Mesendoderm (in vitro differentiated cells): ENCODE measurements around the gene HSPB2. TPM values are rescaled to one million over a fixed set of nuclear protein-coding genes. Genes with fewer than 3 reads are reported as not detected.

Source experiments
- DNase-seq: peaks from one replicate; pipeline ENCODE4 v3.0.0; 2013
- H2AK5ac ChIP-seq: 2 replicates; pipeline ENCODE4 v1.6.1; 2013; ENCODE audit warnings: low read length, inconsistent platforms
- H2BK120ac ChIP-seq: 2 replicates; pipeline ENCODE4 v1.6.1; 2013; ENCODE audit warnings: low read depth, mild to moderate bottlenecking, low read length, moderate library complexity, mixed read lengths
- H2BK15ac ChIP-seq: replicated peaks from 2 replicates; pipeline ENCODE4 v1.6.1; 2013; ENCODE audit warnings: low read depth, mild to moderate bottlenecking, moderate library complexity
- H2BK5ac ChIP-seq: 2 replicates; pipeline ENCODE4 v1.6.1; 2013; ENCODE audit warnings: low read length, inconsistent platforms
- H3K18ac ChIP-seq: 2 replicates; pipeline ENCODE4 v1.6.1; 2013; ENCODE audit warnings: mild to moderate bottlenecking, low read length, mixed read lengths
- H3K23ac ChIP-seq: one replicate; pipeline ENCODE4 v1.6.1; 2013; ENCODE audit warnings: low read length
- H3K27ac ChIP-seq: 2 replicates; pipeline ENCODE4 v1.5.1; 2013; ENCODE audit warnings: low read depth, mild to moderate bottlenecking, inconsistent platforms, low read length, moderate library complexity
- H3K27me3 ChIP-seq: 2 replicates; pipeline ENCODE4 v1.6.1; 2013; ENCODE audit warnings: low read length, control low read depth, mild to moderate bottlenecking, inconsistent platforms; ENCODE audit not compliant: insufficient read depth, poor library complexity
- H3K36me3 ChIP-seq: 2 replicates; pipeline ENCODE4 v1.6.1; 2013; ENCODE audit warnings: low read length, inconsistent platforms; ENCODE audit not compliant: control insufficient read depth, insufficient read depth
- H3K4ac ChIP-seq: one replicate; pipeline ENCODE4 v1.6.1; 2013; ENCODE audit warnings: low read depth, mild to moderate bottlenecking, low read length, moderate library complexity
- H3K4me1 ChIP-seq: 2 replicates; pipeline ENCODE4 v1.6.1; 2013; ENCODE audit warnings: low read depth, low read length, inconsistent platforms; ENCODE audit not compliant: control insufficient read depth
- H3K4me2 ChIP-seq: 2 replicates; pipeline ENCODE4 v1.6.1; 2013; ENCODE audit warnings: low read length
- H3K4me3 ChIP-seq: 2 replicates; pipeline ENCODE4 v1.5.1; 2013; ENCODE audit warnings: mild to moderate bottlenecking, low read length
- H3K56ac ChIP-seq: one replicate; pipeline ENCODE4 v1.6.1; 2013; ENCODE audit warnings: low read length
- H3K79me1 ChIP-seq: 2 replicates; pipeline ENCODE4 v1.6.1; 2013; ENCODE audit warnings: low read length, inconsistent platforms
- H3K79me2 ChIP-seq: 2 replicates; pipeline ENCODE4 v1.6.1; 2013; ENCODE audit warnings: mild to moderate bottlenecking, low read length; ENCODE audit not compliant: control insufficient read depth, insufficient read depth
- H3K9ac ChIP-seq: 2 replicates; pipeline ENCODE4 v1.6.1; 2013; ENCODE audit warnings: low read length, inconsistent platforms
- H4K5ac ChIP-seq: one replicate; pipeline ENCODE4 v1.6.1; 2013; ENCODE audit warnings: low read length
- H4K8ac ChIP-seq: one replicate; pipeline ENCODE4 v1.6.1; 2013; ENCODE audit warnings: low read depth, mild to moderate bottlenecking, control low read depth, low read length, moderate library complexity
- WGBS: extraction: QIAGEN DNeasy Blood & Tissue Kit; methylation state at CpG from one replicate; pipeline ENCODE4 v1.1.7; 2013; ENCODE audit warnings: low lambda C conversion rate, missing lambda C conversion rate; ENCODE audit not compliant: insufficient coverage; ENCODE audit errors: extremely low coverage; 5-methylcytosine and 5-hydroxymethylcytosine counted together
- polyA plus RNA-seq, 2 experiments: library from polyadenylated mRNA; stranded (reverse); fragments of 200-250 nt; gene quantifications; one replicate each; pipeline ENCODE4 v1.2.3, GENCODE V29; 2013

The HSPB2 gene, protein sequence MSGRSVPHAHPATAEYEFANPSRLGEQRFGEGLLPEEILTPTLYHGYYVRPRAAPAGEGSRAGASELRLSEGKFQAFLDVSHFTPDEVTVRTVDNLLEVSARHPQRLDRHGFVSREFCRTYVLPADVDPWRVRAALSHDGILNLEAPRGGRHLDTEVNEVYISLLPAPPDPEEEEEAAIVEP
- 0.56 TPM for polyA plus RNA-seq (2013, experiment 1 of 2)
- 0.53 TPM for polyA plus RNA-seq (2013, experiment 2 of 2)

DNA sequence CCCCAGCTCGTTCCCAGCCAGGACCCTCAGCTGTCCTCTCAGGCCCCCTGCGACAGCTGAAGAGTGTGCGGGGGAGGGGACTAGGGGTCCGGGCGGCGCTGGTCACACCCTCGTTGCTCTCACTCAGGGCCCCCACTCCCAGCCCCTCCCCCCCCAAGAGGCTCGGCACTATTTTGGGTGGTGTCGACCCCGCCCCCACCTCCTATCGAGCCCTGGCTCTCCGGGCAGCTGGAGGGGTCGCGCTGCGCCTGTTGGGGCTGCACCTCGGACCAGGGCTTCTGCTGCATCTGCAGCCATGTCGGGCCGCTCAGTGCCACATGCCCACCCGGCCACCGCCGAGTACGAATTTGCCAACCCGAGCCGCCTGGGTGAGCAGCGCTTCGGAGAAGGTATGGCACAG is at the start of gene HSPB2:
Gene HSPB2, plus strand, starts transcription at position 200 of the 400 bp plus-strand sequence. Its CDS starts 96 bp downstream, at position 296.
- WGBS: no CpG with 5 or more reads among the region's 26 CpGs
- Histone ChIP-seq H3K79me1 (no peaks in the 10 kb centered on the region), H2AK5ac (no peak within 1 kb of the TSS), H3K79me2 (no peaks in the 10 kb centered on the region), H3K56ac (peak within 1 kb of the TSS; percentile 70), H2BK15ac (no peak within 1 kb of the TSS), H3K9ac (no peak within 1 kb of the TSS), H3K4me2 (no peak within 1 kb of the TSS), H4K8ac (peak within 1 kb of the TSS; percentile 28), H4K5ac (peak within 1 kb of the TSS; percentile 71), H3K4ac (no peak within 1 kb of the TSS), H2BK120ac (no peak within 1 kb of the TSS), H3K36me3 (no peaks in the 10 kb centered on the region), H2BK5ac (no peak within 1 kb of the TSS), H3K23ac (no peak within 1 kb of the TSS), H3K4me1 (peaks cover 24% of the 10 kb centered on the region), H3K27ac (no peak within 1 kb of the TSS), H3K27me3 (no peaks in the 10 kb centered on the region), H3K18ac (peak within 1 kb of the TSS; percentile 7), H3K4me3 (no peak within 1 kb of the TSS)
- DNase-seq: no peak

DNA sequence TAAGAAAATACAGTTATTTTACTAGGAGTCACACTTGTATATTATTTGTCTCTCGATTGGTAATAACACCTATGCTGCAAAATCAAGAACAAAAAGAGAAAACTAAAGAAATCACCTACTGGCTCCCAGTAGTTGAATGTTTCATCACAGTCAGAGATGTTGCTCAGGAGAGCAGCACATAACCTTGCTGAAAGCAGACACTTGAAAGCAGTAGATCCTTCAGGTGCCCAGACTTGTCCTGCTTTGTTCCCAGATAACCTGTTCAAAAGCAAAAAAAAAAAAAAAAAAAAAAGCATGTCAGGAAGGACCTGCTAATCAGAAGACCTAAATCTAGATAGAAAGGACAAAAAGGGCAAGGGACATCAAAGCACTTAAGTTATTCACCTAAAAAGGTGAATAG is 42.4 kb upstream of the HSPB2 start:
- H3K4me3 ChIP-seq: no peak overlapping the region
- H2BK5ac ChIP-seq: no peak overlapping the region
- no peak overlapping the region for H2AK5ac ChIP-seq
- H3K4me1 ChIP-seq: no peaks in the 10 kb centered on the region
- no peak overlapping the region for H3K4ac ChIP-seq
- no CpG with 5 or more reads among the region's 1 CpG for WGBS
- H3K79me2 ChIP-seq: no peaks in the 10 kb centered on the region
- no peak overlapping the region for H4K8ac ChIP-seq
- no peak overlapping the region for H4K5ac ChIP-seq
- no peak overlapping the region for H2BK15ac ChIP-seq
- no peaks in the 10 kb centered on the region for H3K27me3 ChIP-seq
- no peak for DNase-seq
- H3K18ac ChIP-seq: no peak overlapping the region
- no peaks in the 10 kb centered on the region for H3K79me1 ChIP-seq
- H2BK120ac ChIP-seq: no peak overlapping the region
- H3K27ac ChIP-seq: no peak overlapping the region
- no peak overlapping the region for H3K9ac ChIP-seq
- H3K4me2 ChIP-seq: no peak overlapping the region
- no peak overlapping the region for H3K56ac ChIP-seq
- H3K36me3 ChIP-seq: no peaks in the 10 kb centered on the region
- H3K23ac ChIP-seq: no peak overlapping the region

DNA sequence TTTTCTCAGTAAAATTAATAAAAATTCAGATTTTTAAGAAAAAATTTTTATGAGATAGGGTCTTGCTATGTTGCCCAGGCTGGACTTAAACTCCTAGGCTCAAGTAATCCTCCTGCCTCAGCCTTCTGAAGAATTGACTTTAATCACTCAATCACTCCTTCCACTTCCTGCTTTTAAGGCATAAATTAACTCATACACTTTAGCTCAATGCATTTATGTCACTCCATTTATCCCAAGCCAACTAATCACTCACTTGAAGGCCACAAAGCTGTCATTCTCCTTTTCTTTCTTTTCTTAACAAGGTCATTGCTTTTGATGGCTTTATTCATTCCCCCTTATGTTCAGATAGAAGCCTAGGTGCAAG is 42.0 kb upstream of the HSPB2 start:
- Histone ChIP-seq H3K56ac (peak overlapping the region; percentile 93), H3K4ac (no peak overlapping the region), H3K79me2 (no peaks in the 10 kb centered on the region), H3K79me1 (no peaks in the 10 kb centered on the region), H2BK5ac (no peak overlapping the region), H2BK15ac (no peak overlapping the region), H3K23ac (no peak overlapping the region), H4K8ac (no peak overlapping the region), H3K36me3 (no peaks in the 10 kb centered on the region), H3K4me3 (peak overlapping the region; percentile 77), H3K4me1 (no peaks in the 10 kb centered on the region), H3K4me2 (peak overlapping the region; percentile 70), H2AK5ac (no peak overlapping the region), H3K27me3 (no peaks in the 10 kb centered on the region), H2BK120ac (no peak overlapping the region), H3K27ac (no peak overlapping the region), H3K9ac (peak overlapping the region; percentile 88), H4K5ac (no peak overlapping the region), H3K18ac (no peak overlapping the region)
- no peak for DNase-seq

DNA sequence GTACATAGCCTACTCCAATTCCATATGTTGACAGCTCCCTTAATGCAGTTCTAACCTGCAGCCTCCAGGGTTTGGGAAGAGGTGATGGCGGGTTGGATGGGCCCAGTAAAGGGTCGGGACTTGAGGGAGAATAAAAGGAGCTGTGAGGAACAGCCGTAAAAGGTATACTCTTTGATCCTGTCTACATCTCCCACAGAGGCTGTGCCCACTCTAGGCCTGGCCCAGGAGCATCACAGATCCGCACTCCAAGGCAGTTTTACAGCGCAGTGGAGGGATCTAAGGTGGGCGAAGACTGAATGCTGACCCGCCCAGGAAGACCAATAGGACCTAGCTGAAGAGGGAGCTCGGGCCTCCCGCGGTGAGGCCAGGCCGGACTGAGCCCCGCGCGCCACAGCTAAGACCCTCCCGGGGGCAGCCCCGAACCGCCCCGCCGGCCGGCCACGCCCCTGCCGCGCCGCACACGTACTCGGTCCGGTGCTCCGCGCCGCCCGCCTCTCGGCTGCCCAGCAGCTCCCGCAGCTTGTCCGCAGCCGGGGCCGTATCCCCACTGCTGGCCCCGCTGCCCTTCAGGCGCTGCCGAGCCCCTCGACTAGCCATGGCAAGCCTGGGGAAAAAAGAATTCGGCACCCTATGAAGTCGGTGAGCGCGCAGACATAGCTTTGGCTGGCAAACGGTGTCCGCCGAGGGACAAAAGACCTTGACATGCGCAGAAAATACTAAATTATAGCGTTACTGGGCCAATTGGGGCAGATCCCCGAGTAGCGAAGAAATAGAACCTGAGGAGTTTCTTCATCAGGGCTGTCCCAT is 41.4 kb upstream of the HSPB2 start, which contains the start of gene ALG9:
Gene ALG9, minus strand, starts transcription at position 696 of the 807 bp plus-strand sequence. Its CDS starts 99 bp downstream, at position 597.
- no peak within 1 kb of the TSS for H2BK120ac ChIP-seq
- H3K56ac ChIP-seq: peak within 1 kb of the TSS; percentile 93
- H4K5ac ChIP-seq: peak within 1 kb of the TSS; percentile 2
- H3K23ac ChIP-seq: no peak within 1 kb of the TSS
- no peak within 1 kb of the TSS for H3K4ac ChIP-seq
- H3K79me2 ChIP-seq: no peaks in the 10 kb centered on the region
- H3K27me3 ChIP-seq: no peaks in the 10 kb centered on the region
- H3K9ac ChIP-seq: peak within 1 kb of the TSS; percentile 88
- no peaks in the 10 kb centered on the region for H3K36me3 ChIP-seq
- DNase-seq: peak; percentile 90
- no peak within 1 kb of the TSS for H2BK5ac ChIP-seq
- H3K4me1 ChIP-seq: no peaks in the 10 kb centered on the region
- H2AK5ac ChIP-seq: no peak within 1 kb of the TSS
- H4K8ac ChIP-seq: peak within 1 kb of the TSS; percentile 67
- peak within 1 kb of the TSS; percentile 77 for H3K4me3 ChIP-seq
- peak within 1 kb of the TSS; percentile 88 for H3K27ac ChIP-seq
- no peak within 1 kb of the TSS for H2BK15ac ChIP-seq
- WGBS: no CpG with 5 or more reads among the region's 51 CpGs
- peak within 1 kb of the TSS; percentile 70 for H3K4me2 ChIP-seq
- H3K79me1 ChIP-seq: no peaks in the 10 kb centered on the region
- peak within 1 kb of the TSS; percentile 72 for H3K18ac ChIP-seq

DNA sequence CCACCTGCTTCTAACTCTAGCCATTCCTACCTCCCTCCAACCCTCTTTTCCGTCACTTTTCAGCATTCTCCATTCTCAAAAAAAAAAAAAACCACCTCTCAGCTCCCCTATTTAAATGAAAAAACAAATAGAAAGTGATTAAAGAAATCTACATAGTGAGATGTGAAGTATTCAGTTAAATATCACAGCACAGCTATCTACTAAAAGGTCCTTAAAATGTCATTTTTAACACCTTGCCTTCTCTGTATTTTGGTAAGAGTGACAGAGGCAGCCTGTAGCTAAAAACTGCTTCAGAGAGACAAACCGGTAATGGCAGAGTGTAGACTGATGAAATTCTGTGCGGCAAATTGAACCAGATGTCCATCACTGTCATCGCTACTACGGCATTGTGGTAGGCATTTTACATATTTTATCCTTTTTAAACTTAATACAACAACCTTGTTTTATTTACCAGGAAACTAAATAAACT is 40.8 kb upstream of the HSPB2 start:
- Histone ChIP-seq H4K5ac (no peak overlapping the region), H3K4me3 (peak overlapping the region; percentile 77), H3K27me3 (no peaks in the 10 kb centered on the region), H2AK5ac (no peak overlapping the region), H3K79me1 (no peaks in the 10 kb centered on the region), H2BK120ac (no peak overlapping the region), H3K4me2 (no peak overlapping the region), H3K4me1 (no peaks in the 10 kb centered on the region), H3K27ac (no peak overlapping the region), H3K36me3 (no peaks in the 10 kb centered on the region), H3K23ac (no peak overlapping the region), H3K18ac (no peak overlapping the region), H3K56ac (peak overlapping the region; percentile 93), H3K9ac (peak overlapping the region; percentile 88), H2BK15ac (no peak overlapping the region), H3K79me2 (no peaks in the 10 kb centered on the region), H4K8ac (no peak overlapping the region), H2BK5ac (no peak overlapping the region), H3K4ac (no peak overlapping the region)
- no CpG with 5 or more reads among the region's 5 CpGs for WGBS
- DNase-seq: no peak
